GM11168 (cell line): ENCODE data around the gene CDC42EP5.
"Not testable (repeated sequence)": the region's sequence is repeated elsewhere in the genome, so short reads cannot be mapped to it uniquely, and the experiment has no call there.

Source experiments
- in situ Hi-C: fragments of 300-500 bp; cut with MboI; formaldehyde crosslinking; loops from one replicate; pipeline ENCODE4 v1.12.0; 2022; ENCODE audit warnings: low sequenced_read_pairs; ENCODE audit not compliant: unreplicated experiment

The CDC42EP5 gene

DNA sequence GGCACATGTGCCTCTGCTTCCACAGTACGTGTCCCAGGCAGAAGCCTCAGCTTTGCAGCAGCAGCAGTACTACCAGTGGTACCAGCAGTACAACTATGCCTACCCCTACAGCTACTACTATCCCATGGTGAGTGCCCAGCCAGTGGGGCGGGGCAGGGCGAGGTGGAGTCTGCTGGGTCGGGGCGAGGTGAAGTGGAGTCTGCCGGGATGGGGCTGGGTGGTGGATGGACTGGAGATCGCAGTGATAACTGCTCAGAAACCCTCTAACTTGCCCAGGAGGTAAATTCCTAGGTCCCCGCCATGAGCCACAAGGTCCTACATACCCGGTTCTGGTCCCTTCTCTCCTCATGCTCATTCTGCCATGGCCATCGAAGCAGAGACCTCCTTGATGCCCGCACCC lies 20.5 kb downstream of the CDC42EP5 start:
- in situ Hi-C loops: no loop called here

GRCh38 chr19:54451997-54452396 lies 21.1 kb downstream of the CDC42EP5 start:
- in situ Hi-C loops: no loop called here

DNA sequence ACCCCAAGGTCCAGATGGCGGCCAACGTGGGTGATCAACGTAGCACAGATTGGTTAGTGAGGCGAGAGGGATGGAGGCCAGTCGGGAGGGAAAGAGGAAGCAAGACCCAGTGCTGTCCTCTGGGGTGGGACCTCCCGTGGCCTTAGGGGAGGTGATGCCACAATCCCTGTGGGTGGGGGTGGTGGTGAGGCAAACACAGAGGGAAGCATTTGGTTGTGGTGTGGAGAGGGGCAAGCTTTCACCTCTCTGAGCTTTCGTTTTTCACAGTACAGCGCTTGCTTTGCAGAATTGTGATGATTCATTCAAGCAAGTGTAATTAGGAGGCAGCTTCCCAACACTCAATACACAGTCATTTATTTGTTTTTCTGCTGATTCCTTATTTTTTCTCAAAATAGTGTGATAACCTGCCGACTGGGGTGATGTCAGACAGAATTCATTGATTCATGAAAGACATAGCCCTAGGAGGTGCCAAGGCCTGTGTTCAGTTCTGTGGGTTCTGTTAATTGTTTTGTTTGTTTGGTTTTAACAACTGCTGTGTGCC lies 21.7 kb downstream of the CDC42EP5 start:
- in situ Hi-C loops: no loop called here

- in situ Hi-C loops: no loop called here
Observed at GRCh38 chr19:54449701-54450069, 23.4 kb downstream of the CDC42EP5 start.

DNA sequence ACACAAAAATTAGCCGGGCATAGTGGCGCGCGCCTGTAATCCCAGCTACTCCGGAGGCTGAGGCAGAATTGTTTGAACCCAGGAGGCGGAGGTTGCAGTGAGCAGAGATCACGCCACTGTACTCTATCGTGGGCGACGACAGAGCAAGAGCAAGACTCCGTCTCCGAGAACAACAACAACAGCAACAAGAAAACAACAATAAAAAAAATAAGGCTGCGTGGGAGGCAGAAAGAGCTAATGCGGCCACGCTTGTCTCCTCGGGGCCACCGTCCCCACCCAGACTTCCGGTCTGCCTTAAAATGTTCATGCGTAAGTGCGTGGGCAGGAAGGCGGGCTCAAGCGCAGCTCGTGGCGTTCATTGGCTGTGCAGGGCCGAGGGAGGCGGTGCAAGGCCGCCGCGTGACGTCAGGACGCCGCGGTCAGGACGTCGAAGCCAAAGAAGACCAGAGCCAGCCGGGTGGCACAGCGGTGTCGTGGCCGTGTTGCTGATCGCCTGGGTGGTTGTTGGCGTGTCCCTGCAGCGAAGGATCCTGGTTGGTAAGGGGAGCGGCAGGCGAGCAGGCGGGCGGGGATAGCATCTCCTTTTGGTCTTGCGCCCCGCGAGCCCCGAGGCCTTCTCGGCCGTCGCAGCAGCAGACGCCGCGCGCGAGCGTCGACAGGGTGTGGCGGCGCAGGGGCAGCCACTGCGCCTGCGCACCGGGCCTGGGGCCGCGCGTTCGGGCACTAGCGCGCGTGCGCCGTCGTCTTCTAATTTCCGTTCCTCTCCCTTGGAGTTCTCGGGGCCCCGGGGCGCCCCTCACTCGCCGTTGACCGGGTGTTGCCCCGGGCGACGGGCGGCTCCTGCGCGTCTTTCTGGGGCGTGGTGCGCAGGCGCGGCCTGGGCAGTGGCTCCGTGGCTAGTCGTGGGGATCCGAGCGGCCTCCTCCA lies 24.1 kb downstream of the CDC42EP5 start, which contains the start of gene LENG8:
Gene LENG8, plus strand, starts transcription at position 426 of the 927 bp plus-strand sequence. CDS start 2,146 bp downstream, outside the sequence.
- in situ Hi-C loops: no loop called here

- in situ Hi-C loops: no loop called here
Observed at GRCh38 chr19:54448040-54448773, 24.9 kb downstream of the CDC42EP5 start.

- in situ Hi-C loops: not testable (repeated sequence)
Observed at GRCh38 chr19:54446349-54446748, 26.7 kb downstream of the CDC42EP5 start.

GRCh38 chr19:54444737-54445136 lies 28.4 kb downstream of the CDC42EP5 start:
- in situ Hi-C loops: no loop called here

DNA sequence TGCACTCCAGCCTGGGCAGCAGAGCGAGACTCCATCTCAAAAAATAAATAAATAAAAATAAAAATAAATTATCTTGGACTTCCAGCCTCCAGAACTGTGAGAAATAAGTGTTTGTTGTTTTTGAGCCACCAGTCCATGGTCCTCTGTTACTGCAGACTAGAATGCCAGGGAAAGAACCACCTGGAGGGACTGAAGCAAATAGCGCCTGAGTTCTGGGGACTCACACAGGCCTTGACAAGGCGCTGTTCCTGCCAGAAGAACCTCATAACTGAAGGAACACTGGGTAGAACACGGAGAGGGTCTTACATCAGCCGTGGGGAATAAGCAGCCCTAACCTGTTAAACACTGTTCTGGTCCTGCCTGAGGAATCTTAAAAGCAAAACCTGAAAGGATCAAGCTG lies 32.5 kb downstream of the CDC42EP5 start:
- in situ Hi-C loops: no loop called here

DNA sequence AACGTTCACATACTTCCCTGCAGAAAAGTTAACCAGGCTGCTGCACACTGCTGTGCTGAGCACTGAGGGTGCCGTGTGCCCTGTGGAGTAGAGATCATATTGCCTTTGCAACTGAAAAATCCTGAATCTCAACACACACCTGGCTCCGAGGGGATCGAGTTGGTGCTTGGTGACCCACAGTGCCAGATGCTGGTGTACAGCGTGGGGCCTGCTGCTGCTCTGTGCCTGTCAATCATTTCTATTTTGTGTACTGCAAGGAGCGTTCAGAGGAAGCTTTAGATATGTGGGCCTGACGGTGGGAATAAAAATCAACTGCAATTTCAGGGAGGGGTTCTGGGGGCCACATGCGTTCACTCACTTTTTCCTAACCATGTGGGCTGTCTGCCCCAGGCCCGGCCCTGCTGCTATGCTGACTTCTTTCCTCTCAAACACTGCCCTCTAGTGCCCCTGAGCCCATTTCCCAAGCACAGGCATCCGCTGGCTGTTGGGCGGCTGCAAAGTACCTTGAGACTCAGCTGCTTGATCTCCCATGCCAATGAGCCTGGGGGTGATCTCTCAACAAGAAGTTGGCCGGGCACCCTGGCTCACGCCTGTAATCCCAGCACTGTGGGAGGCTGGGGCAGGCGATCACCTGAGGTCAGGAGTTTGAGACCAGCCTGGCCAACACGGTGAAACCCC lies 33.8 kb downstream of the CDC42EP5 start:
- in situ Hi-C loops: no loop called here

- in situ Hi-C loops: no loop called here
Observed at GRCh38 chr19:54436628-54437252, 36.4 kb downstream of the CDC42EP5 start.

- in situ Hi-C loops: no loop called here
Observed at GRCh38 chr19:54436031-54436523, 37.0 kb downstream of the CDC42EP5 start.

DNA sequence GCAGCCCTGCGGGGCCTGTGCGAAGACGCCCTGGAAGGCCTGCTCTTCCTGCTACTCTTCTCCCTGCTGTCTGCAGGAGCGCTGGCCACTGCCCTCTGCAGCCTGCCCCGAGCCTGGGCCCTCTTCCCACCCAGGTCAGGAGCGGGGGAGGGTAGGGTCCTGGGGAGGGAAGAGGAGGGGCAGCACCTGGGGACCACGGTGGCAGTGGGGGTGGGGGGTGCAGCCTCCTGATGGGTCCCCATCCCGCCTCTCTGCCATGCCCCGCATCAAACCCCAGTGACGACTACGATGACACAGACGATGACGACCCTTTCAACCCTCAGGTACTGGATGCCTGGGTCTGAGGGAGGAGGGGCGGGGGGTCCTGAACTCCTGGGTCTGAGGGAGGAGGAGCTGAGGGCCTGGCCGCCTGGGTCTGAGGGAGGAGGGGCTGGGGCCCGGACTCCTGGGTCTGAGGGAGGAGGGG lies 37.5 kb downstream of the CDC42EP5 start:
- in situ Hi-C loops: no loop called here

DNA sequence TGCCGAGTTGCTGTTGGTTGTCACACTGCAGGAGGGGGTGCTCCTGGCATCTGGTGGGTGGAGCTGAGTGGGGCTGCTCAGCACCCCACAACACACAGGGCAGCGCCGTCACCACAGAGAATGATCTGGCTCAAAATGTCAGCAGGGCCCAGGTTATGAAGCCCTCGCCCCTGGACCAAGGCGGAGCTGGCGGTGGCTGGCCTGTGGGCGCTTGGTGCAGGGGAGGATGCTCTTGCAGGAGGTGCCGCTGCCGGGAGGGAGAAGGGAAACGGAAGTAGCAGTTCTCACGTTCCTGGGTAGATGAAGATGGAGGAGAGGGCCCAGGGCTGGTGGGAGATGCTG lies 38.3 kb downstream of the CDC42EP5 start:
- in situ Hi-C loops: no loop called here

- in situ Hi-C loops: no loop called here
Observed at GRCh38 chr19:54434112-54434872, 38.8 kb downstream of the CDC42EP5 start.

- in situ Hi-C loops: no loop called here
Observed at GRCh38 chr19:54433697-54434096, 39.4 kb downstream of the CDC42EP5 start.

DNA sequence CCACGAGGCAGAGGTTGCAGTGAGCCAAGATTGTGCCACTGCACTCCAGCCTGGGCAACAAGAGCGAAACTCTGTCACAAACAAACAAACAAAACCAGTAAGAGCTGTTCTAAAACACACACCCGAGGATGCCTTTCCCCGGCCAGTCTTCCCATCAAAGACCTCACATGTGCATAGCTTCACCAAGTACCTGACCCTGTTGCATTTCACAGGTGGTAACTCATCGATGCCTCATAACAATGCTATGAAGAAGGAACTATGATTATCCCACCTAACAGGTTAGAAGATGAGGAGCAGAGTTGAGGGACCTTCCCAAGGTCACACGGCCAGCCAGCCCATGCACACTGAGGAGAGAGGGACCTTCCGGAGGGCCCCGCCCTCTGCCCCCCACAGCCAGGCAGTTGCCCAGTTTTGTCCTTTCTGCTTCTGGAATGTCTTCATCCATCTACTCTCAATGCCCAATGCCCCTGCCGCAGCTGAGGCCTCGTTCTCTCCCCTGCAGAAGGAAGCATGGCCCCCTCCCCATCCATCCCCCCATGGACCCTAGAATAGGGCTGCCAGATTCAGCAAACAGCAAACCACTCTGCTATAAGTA lies 40.9 kb downstream of the CDC42EP5 start:
- in situ Hi-C loops: no loop called here

- in situ Hi-C loops: no loop called here
Observed at GRCh38 chr19:54431255-54431838, 41.7 kb downstream of the CDC42EP5 start.
